B cell (primary cell): Measurements from ENCODE around the gene SLC2A9.

ENCODE experiments used
- EZH2 ChIP-seq: IDR thresholded peaks from 2 replicates; pipeline ENCODE4 v1.6.1; 2012; ENCODE audit warnings: borderline replicate concordance, low read depth, mild to moderate bottlenecking, moderate library complexity, low read length; ENCODE audit not compliant: insufficient read depth, poor library complexity, severe bottlenecking
- TF ChIP-seq, protein P1 (sequence below): fragments of 200-600 bp; IDR thresholded peaks from one replicate; pipeline ENCODE4 v1.8.0; 2022; ENCODE audit warnings: antibody characterized with exemption, mild to moderate bottlenecking

- TF ChIP-seq, protein P1, sequence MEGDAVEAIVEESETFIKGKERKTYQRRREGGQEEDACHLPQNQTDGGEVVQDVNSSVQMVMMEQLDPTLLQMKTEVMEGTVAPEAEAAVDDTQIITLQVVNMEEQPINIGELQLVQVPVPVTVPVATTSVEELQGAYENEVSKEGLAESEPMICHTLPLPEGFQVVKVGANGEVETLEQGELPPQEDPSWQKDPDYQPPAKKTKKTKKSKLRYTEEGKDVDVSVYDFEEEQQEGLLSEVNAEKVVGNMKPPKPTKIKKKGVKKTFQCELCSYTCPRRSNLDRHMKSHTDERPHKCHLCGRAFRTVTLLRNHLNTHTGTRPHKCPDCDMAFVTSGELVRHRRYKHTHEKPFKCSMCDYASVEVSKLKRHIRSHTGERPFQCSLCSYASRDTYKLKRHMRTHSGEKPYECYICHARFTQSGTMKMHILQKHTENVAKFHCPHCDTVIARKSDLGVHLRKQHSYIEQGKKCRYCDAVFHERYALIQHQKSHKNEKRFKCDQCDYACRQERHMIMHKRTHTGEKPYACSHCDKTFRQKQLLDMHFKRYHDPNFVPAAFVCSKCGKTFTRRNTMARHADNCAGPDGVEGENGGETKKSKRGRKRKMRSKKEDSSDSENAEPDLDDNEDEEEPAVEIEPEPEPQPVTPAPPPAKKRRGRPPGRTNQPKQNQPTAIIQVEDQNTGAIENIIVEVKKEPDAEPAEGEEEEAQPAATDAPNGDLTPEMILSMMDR: no peak
- TF ChIP-seq EZH2: no peak
These were observed 32.5 kb upstream of the SLC2A9 start for GRCh38 chr4:10053635-10054453.
